ENCODE results near the gene MYO5C. TPM values are rescaled to one million over a fixed set of nuclear protein-coding genes. Genes with fewer than 3 reads are reported as not detected.

Gene MYO5C
- 0.36 TPM in 1 of 2 replicates, not detected in the other for total RNA-seq (ENCODE audit: low replicate concordance)

- peak within 1 kb of the TSS; percentile 42 for H3K4me3 ChIP-seq (ENCODE audit: low read depth, low read length)
- DNase-seq (ENCODE audit: low read depth): no peak
- TF ChIP-seq CTCF (IDR thresholded peaks at IDR 0.05; ENCODE audit: insufficient read depth, low read length): no peak
Observed at GRCh38 chr15:52295421-52296001, at the start of gene MYO5C. Gene MYO5C, minus strand, starts transcription at chr15:52295804. Its CDS starts 168 bp downstream, at chr15:52295636.

- no peak for DNase-seq (ENCODE audit: low read depth)
- H3K4me3 ChIP-seq (ENCODE audit: low read depth, low read length): no peak overlapping the region
- no peak for TF ChIP-seq CTCF (IDR thresholded peaks at IDR 0.05; ENCODE audit: insufficient read depth, low read length)
Observed at GRCh38 chr15:52344592-52344991, 49.0 kb upstream of the MYO5C start.

GRCh38 chr15:52343831-52344230 lies 48.2 kb upstream of the MYO5C start:
- TF ChIP-seq CTCF (IDR thresholded peaks at IDR 0.05; ENCODE audit: insufficient read depth, low read length): no peak
- H3K4me3 ChIP-seq (ENCODE audit: low read depth, low read length): no peak overlapping the region
- DNase-seq (ENCODE audit: low read depth): no peak

- no peak for TF ChIP-seq CTCF (IDR thresholded peaks at IDR 0.05; ENCODE audit: insufficient read depth, low read length)
- no peak overlapping the region for H3K4me3 ChIP-seq (ENCODE audit: low read depth, low read length)
- no peak for DNase-seq (ENCODE audit: low read depth)
Observed at GRCh38 chr15:52340093-52340492, 44.5 kb upstream of the MYO5C start.

GRCh38 chr15:52338891-52339290 lies 43.3 kb upstream of the MYO5C start:
- no peak for TF ChIP-seq CTCF (IDR thresholded peaks at IDR 0.05; ENCODE audit: insufficient read depth, low read length)
- H3K4me3 ChIP-seq (ENCODE audit: low read depth, low read length): no peak overlapping the region
- DNase-seq (ENCODE audit: low read depth): no peak

- no peak overlapping the region for H3K4me3 ChIP-seq (ENCODE audit: low read depth, low read length)
- DNase-seq (ENCODE audit: low read depth): no peak
- TF ChIP-seq CTCF (IDR thresholded peaks at IDR 0.05; ENCODE audit: insufficient read depth, low read length): no peak
Observed at GRCh38 chr15:52338058-52338457, 42.5 kb upstream of the MYO5C start.
